GM12801 (cell line): ENCODE data around the gene HSPA14.

Experiments
- CTCF ChIP-seq: IDR thresholded peaks from one replicate; pipeline ENCODE4 v1.5.1; 2011; ENCODE audit warnings: control low read depth; ENCODE audit not compliant: insufficient read length; ENCODE audit errors: extremely low read depth

HSPA14 gene

GRCh38 chr10:14838582-14839304 is 637 bp downstream of the HSPA14 start:
- TF ChIP-seq CTCF = no peak

DNA sequence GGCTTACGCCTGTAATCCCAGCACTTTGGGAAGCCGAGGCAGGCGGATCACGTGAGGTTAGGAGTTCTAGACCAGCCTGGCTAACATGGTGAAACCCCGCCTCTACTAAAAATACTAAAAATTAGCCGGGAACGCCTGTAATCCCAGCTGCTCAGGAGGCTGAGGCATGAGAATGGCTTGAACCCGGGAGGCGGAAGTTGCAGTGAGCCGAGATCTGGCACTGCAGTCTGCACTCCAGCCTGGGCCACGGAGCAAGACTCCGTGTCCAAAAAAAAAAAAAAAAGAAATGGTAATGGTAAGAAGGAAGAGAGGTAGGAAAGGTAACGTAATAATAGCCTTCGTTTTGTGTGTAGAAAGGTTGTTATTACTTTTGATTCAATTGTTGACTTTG is 1.2 kb downstream of the HSPA14 start:
- no peak for TF ChIP-seq CTCF

GRCh38 chr10:14840178-14840577 is 2.1 kb downstream of the HSPA14 start:
- TF ChIP-seq CTCF = no peak

- no peak for TF ChIP-seq CTCF
Observed at GRCh38 chr10:14843327-14843988, 5.4 kb downstream of the HSPA14 start.

DNA sequence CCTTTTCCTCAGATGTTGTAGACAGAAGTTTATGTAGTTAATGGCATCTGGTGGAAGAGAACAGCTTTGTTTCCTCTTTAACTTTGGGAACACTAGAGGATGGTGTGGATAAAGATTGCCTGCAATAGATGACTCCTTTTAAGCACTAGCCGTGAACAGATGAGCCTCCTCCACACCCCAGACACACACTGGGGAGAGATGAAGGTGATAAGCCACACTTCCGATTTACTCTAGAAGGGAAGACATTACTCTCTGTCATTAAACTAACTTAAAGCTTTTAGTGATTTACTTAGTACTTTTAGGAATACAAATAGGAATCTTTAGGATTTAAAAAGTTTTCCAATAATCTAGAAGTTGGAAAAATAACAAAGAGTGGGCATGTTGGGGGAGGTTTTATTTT is 6.8 kb downstream of the HSPA14 start:
- no peak for TF ChIP-seq CTCF

GRCh38 chr10:14852236-14852635 is 14.1 kb downstream of the HSPA14 start:
- no peak for TF ChIP-seq CTCF

DNA sequence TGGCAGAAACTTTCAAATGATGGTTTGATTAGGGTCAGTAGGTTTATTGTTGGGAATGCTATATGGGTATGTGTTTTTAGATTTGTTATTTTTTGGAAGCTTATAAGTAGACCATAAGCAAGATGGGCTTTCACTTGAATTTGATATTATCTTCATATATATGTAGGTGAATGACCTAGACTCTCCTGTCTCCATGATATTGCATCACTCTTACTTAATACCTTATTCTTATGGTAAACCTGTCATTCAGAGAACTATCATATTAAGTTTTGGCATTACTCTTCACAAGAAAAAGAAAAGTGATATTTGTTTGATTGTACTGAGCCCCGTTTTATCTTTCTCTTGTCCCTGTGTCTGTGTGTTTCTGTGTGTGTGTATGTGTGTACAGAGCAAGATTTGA is 17.3 kb downstream of the HSPA14 start:
- no peak for TF ChIP-seq CTCF
